OCI-LY3 (cell line): ENCODE measurements around the gene ARFGAP3.

Experiments used
- CTCF ChIP-seq: fragments of 200-600, 300-600 bp; sonication (generic); IDR thresholded peaks from 2 replicates; pipeline ENCODE4 v1.5.1; 2014; ENCODE audit warnings: antibody characterized with exemption, low read length, low read depth
- EZH2phosphoT487 ChIP-seq: fragments of 200-600 bp; shearing (Covaris generic); IDR thresholded peaks from 2 replicates; pipeline ENCODE4 v1.6.1; 2018; ENCODE audit warnings: antibody characterized with exemption, mixed run types, low read depth

DNA sequence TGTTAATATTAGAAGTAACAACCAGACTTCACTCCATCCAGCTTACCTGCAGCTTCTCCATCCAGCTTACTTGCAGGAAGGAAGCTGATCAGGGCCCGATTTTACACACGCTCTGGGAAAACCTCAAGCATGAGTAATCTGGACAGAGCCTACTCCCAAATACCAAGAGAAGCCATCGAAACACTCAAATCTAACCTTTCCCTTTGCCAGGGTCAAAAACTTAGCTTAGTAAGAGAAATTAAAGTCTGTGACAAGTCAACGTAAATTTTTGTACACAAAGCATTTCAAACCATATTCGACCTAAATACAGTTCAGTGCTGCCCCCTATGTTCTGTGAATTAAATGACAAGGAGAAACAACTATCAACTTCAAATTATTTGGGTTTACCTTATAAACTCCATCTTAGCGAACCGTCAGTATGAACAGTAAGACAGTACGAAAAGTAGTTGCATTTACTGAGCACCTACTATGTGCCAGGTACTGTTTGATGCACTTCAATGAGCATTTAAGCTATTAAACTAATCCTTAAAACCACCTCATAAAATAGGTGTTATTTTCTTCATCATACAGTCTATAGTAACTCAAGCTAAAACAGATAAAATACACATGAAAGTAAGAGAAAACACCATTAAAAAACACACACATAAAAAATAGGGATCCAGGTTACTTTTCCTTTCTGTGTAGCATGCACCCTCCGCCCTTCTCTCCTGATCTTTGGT, 36.9 kb downstream of the ARFGAP3 start:
- TF ChIP-seq CTCF: no peak
- TF ChIP-seq EZH2phosphoT487: no peak
